Ovary (tissue), 9 donors: ENCODE measurements around the gene KIF26A. TPM values are rescaled to one million over a fixed set of nuclear protein-coding genes. Genes with fewer than 3 reads are reported as not detected.

Experiments
- DNase-seq, 5 donors: peaks; one replicate each; pipeline ENCODE4 v3.0.0-alpha.2; 2019 to 2020
- H3K27ac ChIP-seq, 2 donors: fragments of 200-600 bp; one replicate each; pipeline versions ENCODE4 v1.5.1 to v1.8.0; 2019 to 2022
- H3K27me3 ChIP-seq: fragments of 200-600 bp; one replicate; pipeline ENCODE4 v1.8.0; 2022
- H3K36me3 ChIP-seq: fragments of 200-600 bp; sonication (generic); one replicate; pipeline ENCODE4 v1.5.1; 2019
- H3K4me1 ChIP-seq: one replicate; pipeline ENCODE4 v1.8.1; 2013; ENCODE audit warnings: mild to moderate bottlenecking, moderate library complexity; ENCODE audit not compliant: insufficient read depth
- H3K4me3 ChIP-seq: fragments of 200-600 bp; sonication (generic); one replicate; pipeline ENCODE4 v1.5.1; 2017
- H3K9me3 ChIP-seq, 2 donors: fragments of 200-600 bp in 1 of 2; sonication (generic) in 1 of 2; one replicate each; pipeline versions ENCODE4 v1.5.1 to v1.8.1; 2013 to 2019; ENCODE audit warnings: mild to moderate bottlenecking in 1 of 2, moderate library complexity in 1 of 2
- CTCF ChIP-seq, 3 donors: fragments of 450-650 bp in 2 of 3; fragments of 200-600 bp in 1 of 3; IDR thresholded peaks; one replicate each; pipeline versions ENCODE4 v1.5.1 to v1.8.0; 2016 to 2022; ENCODE audit warnings: antibody characterized with exemption in 3 of 3, mild to moderate bottlenecking in 1 of 3
- EP300 ChIP-seq: sonication (generic); formaldehyde crosslinking; IDR thresholded peaks from one replicate; pipeline ENCODE4 v1.6.1; 2017; ENCODE audit warnings: antibody characterized with exemption
- POLR2A ChIP-seq: fragments of 450-650 bp; IDR thresholded peaks from one replicate; pipeline ENCODE4 v1.6.1; 2017; ENCODE audit warnings: antibody characterized with exemption, mild to moderate bottlenecking, moderate library complexity
- WGBS, 3 donors: extraction: QIAGEN DNeasy Blood & Tissue Kit in 1 of 3; methylation state at CpG; one replicate each; pipeline versions ENCODE4 v1.1.5 to v1.1.7; 2013 to 2017; 5-methylcytosine and 5-hydroxymethylcytosine counted together
- intact Hi-C, 4 donors: fragments of 100-400 bp; cut with DNase I; formaldehyde crosslinking; loops; one replicate each; pipeline versions ENCODE4 v1.11.0 to v1.15.1; 2022 to 2023
- polyA plus RNA-seq, 2 donors: library from polyadenylated mRNA; stranded (reverse); fragments of 200-250 nt in 1 of 2; fragments of 350-450 nt in 1 of 2; fragmentation: Illumina TruSeq in 1 of 2; extraction: RNeasy Lipid Tissue Mini Kit (QIAGEN cat#74804) in 1 of 2; gene quantifications; one replicate each; pipeline ENCODE4 v1.2.3, GENCODE V29; 2013 to 2014
- total RNA-seq, 7 donors: library from RNA; depleted of rRNA in 2 of 7; stranded (reverse); fragments of >200 nt in 2 of 7; fragmentation: NEBNext Ultra II Directional in 3 of 7; extraction: Animal tissue kit (Norgen Biotek cat#: 25700) in 3 of 7; gene quantifications; one replicate each; pipeline versions ENCODE4 v1.1.0 to v1.2.4, GENCODE V29; 2016 to 2023
- donor health status: DM: no; HTN: no; CAD: no; lungs with moderate emphysema.
- donor health status: DM: no; HTN: no; CAD: no.
- donor health status: Bipolar disorder and iron deficiency.
- donor health status: DM: yes; HTN: yes; CAD: no.
- donor health status: DM: no; HTN: no; CAD: no.
- donor health status: DM: yes; HTN: yes; CAD: no.

The KIF26A gene
- total and polyA plus RNA-seq, 9 donors = 0.32 to 16.8 (median 5.8) TPM

GRCh38 chr14:104142136-104142945 is 4.0 kb downstream of the KIF26A start:
- TF ChIP-seq POLR2A (no peak), CTCF (IDR thresholded peaks at IDR 0.05) (no peak), EP300 (no peak)
- intact Hi-C loops = no loop called here
- peak in 1 of 5 donors; percentile 4 for DNase-seq
- Histone ChIP-seq H3K27me3 (no peaks in the 10 kb centered on the region), H3K4me1 (peaks cover 10% of the 10 kb centered on the region), H3K4me3 (no peak overlapping the region), H3K27ac (no peak overlapping the region), H3K9me3 (no peaks in the 10 kb centered on the region), H3K36me3 (no peaks in the 10 kb centered on the region)
- 83 to 87% (median 86%) methylated on average over 11 of the region's 11 CpGs for WGBS, 3 donors

GRCh38 chr14:104142946-104143470 is 4.6 kb downstream of the KIF26A start:
- H3K36me3 ChIP-seq = no peaks in the 10 kb centered on the region
- WGBS, 3 donors = 82 to 91% (median 88%) methylated on average over 15 to 16 of the region's 16 CpGs
- no peak for DNase-seq
- H3K4me1 ChIP-seq = peaks cover 6% of the 10 kb centered on the region
- no peak overlapping the region for H3K4me3 ChIP-seq
- TF ChIP-seq EP300 (no peak), CTCF (IDR thresholded peaks at IDR 0.05) (no peak), POLR2A (no peak)
- intact Hi-C loops = no loop called here
- H3K9me3 ChIP-seq = no peaks in the 10 kb centered on the region
- H3K27ac ChIP-seq = no peak overlapping the region
- no peaks in the 10 kb centered on the region for H3K27me3 ChIP-seq

- peak in 1 of 5 donors; percentile 12 for DNase-seq
- H3K4me3 ChIP-seq = no peak overlapping the region
- whole genome bisulfite sequencing, 3 donors = 87 to 92% (median 92%) methylated on average over 26 of the region's 26 CpGs
- TF ChIP-seq CTCF (IDR thresholded peaks at IDR 0.05) (no peak), POLR2A (no peak), EP300 (no peak)
- no peaks in the 10 kb centered on the region for H3K9me3 ChIP-seq
- H3K36me3 ChIP-seq = no peaks in the 10 kb centered on the region
- no peaks in the 10 kb centered on the region for H3K27me3 ChIP-seq
- intact Hi-C loops = no loop called here
- H3K27ac ChIP-seq = no peak overlapping the region
- peaks cover 4% of the 10 kb centered on the region for H3K4me1 ChIP-seq
Measured at GRCh38 chr14:104143521-104144452, 5.4 kb downstream of the KIF26A start.

GRCh38 chr14:104144453-104144790 is 6.0 kb downstream of the KIF26A start:
- Histone ChIP-seq H3K9me3 (no peaks in the 10 kb centered on the region), H3K36me3 (no peaks in the 10 kb centered on the region), H3K27me3 (no peaks in the 10 kb centered on the region), H3K27ac (no peak overlapping the region), H3K4me3 (no peak overlapping the region), H3K4me1 (peaks cover 3% of the 10 kb centered on the region)
- no peak for DNase-seq
- WGBS, 3 donors = 74 to 78% (median 78%) methylated on average over 4 of the region's 4 CpGs
- intact Hi-C loops = no loop called here
- TF ChIP-seq POLR2A (no peak), EP300 (no peak), CTCF (IDR thresholded peaks at IDR 0.05) (no peak)
